Measurements from ENCODE around the gene TPCN2. TPM values are rescaled to one million over a fixed set of nuclear protein-coding genes. Genes with fewer than 3 reads are reported as not detected.
A peak's percentile ranks its signal among the peaks of the same experiment; 100 is the strongest.

Gene TPCN2
- total and polyA plus RNA-seq, 9 of the 15 experiments (the other 6 are each of a cell fraction or from before 2014, with no cell fraction given): 0.66 to 10.2 (median 4.6) TPM

- Histone ChIP-seq H3K79me2 (ENCODE audit: control insufficient read depth, insufficient read depth, low read length) (no peaks in the 10 kb centered on the region), H3K4me1 (replicated peaks in 1 of 2; ENCODE audit: control insufficient read depth in 2 of 2, insufficient read depth in 2 of 2, low read length in 2 of 2) (peaks cover 0 to under 1% of the 10 kb centered on the region in 2 experiments; a peak in 2 of 5 replicates), H3K4me2 (ENCODE audit: insufficient read depth, low read length) (0 out of 2 replicates have a peak overlapping the region, but pooled peaks have one; percentile 1), H3K36me3 (ENCODE audit: control insufficient read depth, insufficient read depth, low read length) (no peaks in the 10 kb centered on the region), H3K27me3 (ENCODE audit: control insufficient read depth in 2 of 2, insufficient read depth in 2 of 2, low read length in 2 of 2) (peaks cover 2 to 11% of the 10 kb centered on the region in 2 experiments; a peak in 4 of 5 replicates), H3K9ac (ENCODE audit: insufficient read depth in 1 of 2, low read depth in 2 of 2, low read length in 2 of 2) (no peak overlapping the region), H2AFZ (ENCODE audit: low read depth, low read length) (peak overlapping the region; percentile 52), H3K9me3 (replicated peaks; ENCODE audit: control insufficient read depth, insufficient read depth, low read depth, low read length) (no peaks in the 10 kb centered on the region), H3K4me3 (no peak overlapping the region), H3K9me1 (ENCODE audit: control insufficient read depth, insufficient read depth, low read length) (peaks cover 4% of the 10 kb centered on the region), H4K20me1 (replicated peaks; ENCODE audit: control insufficient read depth, insufficient read depth, low read length) (no peaks in the 10 kb centered on the region), H3K27ac (ENCODE audit: extremely low read depth, low read depth, low read length) (no peak overlapping the region)
- WGBS (ENCODE audit: insufficient coverage, low coverage, missing lambda C conversion rate): 19% methylated on average over 13 of the region's 13 CpGs
- ATAC-seq: no peak
- BruUV-seq (replicated peaks): no TSS peak
- ChIA-PET POLR2A (no interaction called here), CTCF (ENCODE audit: low intra/inter-chr PET ratio) (no interaction called here)
- no peak for FAIRE-seq
- in situ Hi-C loops (cut with MboI) (no loop called here), intact Hi-C loops (cut with micrococcal nuclease) (no loop called here)
- DNase-seq (ENCODE audit: extremely low read depth in 1 of 4, low spot score in 3 of 4): no peak
- TF ChIP-seq PYGO2 (tag; IDR thresholded peaks at IDR 0.05) (no peak), ETS1 (conservative IDR thresholded peaks at IDR 0.05; ENCODE audit: control insufficient read depth, low read depth, low read length) (no peak), MGA (IDR thresholded peaks at IDR 0.05) (0 out of 2 replicates have a peak, but pooled peaks have one; percentile 9), USF2 (CRISPR knock-in tag; IDR thresholded peaks at IDR 0.05) (no peak), HMG20B (CRISPR knock-in tag; IDR thresholded peaks at IDR 0.05) (no peak), ARNT (IDR thresholded peaks at IDR 0.05) (no peak), BDP1 (IDR thresholded peaks at IDR 0.05; ENCODE audit: insufficient read depth, insufficient read length) (no peak), NONO (IDR thresholded peaks at IDR 0.05; ENCODE audit: low read depth in 2 of 2, low read length in 1 of 2) (no peak)
- TF ChIP-seq, protein P1, sequence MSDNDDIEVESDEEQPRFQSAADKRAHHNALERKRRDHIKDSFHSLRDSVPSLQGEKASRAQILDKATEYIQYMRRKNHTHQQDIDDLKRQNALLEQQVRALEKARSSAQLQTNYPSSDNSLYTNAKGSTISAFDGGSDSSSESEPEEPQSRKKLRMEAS (CRISPR knock-in tag; IDR thresholded peaks at IDR 0.05): peak; percentile 26; the same call in 1 of the 2 replicates
Observed at GRCh38 chr11:69148377-69148762, 99.6 kb downstream of the TPCN2 start.

Data from K562 (cell line).